SK-MEL-5 (cell line): Measurements from ENCODE around the gene C16orf86. TPM values are rescaled to one million over a fixed set of nuclear protein-coding genes. Genes with fewer than 3 reads are reported as not detected.
"Not testable (repeated sequence)": the region's sequence is repeated elsewhere in the genome, so short reads cannot be mapped to it uniquely, and the experiment has no call there.

Source experiments
- DNase-seq: peaks from one replicate; pipeline ENCODE4 v3.0.0-alpha.2; 2016; ENCODE audit warnings: low read depth, low spot score
- in situ Hi-C: cut with HindIII; loops from 2 replicates; pipeline ENCODE4 v1.10.0; 2016; ENCODE audit warnings: low sequenced_read_pairs, high pct_unique_total_duplicates, low pct_unique_long_range_greater_than_20kb
- total RNA-seq: library from RNA; depleted of rRNA; stranded (reverse); fragments of >200 nt; shearing (Covaris generic); gene quantifications from 2 replicates; pipeline ENCODE4 v1.2.3, GENCODE V29; 2014

Gene C16orf86
- total RNA-seq, 1 experiment from 2014 or later = 0.98 TPM

DNA sequence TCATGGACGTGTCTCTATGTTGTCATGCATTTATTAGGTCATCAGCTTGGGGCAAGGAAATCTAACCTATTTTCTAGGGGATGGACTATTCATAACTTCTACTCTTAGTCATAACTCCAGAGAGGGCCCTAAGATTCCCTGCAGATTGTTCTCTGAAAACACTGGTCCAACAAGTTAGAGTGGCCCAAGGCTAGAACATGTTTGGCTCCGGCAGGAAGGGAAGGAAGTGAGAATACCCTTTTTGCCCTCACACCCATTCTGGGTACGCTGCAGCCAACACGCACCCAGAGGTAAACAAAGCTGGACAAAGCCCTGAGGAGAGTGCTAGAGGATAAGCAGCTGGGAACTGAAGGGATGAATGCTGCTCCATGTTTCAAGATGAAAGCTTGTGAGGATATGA is 9.9 kb downstream of the C16orf86 start:
- in situ Hi-C loops = no loop called here
- DNase-seq = no peak

DNA sequence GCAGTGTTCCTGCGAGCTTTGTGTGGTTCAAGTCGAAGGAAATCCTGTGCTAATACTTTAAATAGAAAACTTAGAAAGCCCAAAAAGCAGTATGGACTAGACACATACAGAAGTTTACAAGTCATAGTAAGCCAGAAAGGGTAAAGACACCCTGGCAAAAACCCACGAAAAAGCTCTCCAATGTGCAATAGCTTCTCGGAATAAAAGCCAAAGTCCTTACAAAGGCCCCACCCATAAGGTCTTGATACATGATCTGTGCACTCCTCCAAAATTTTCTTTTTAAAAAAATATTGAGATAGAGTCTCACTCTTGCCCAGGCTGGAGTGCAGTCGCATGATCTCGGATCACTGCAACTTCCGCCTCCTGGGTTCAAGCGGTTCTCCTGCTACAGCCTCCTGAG is 10.3 kb downstream of the C16orf86 start:
- no peak for DNase-seq
- in situ Hi-C loops = no loop called here

- in situ Hi-C loops = no loop called here
- DNase-seq = no peak
Observed at GRCh38 chr16:67677712-67678111, 11.1 kb downstream of the C16orf86 start.

GRCh38 chr16:67678354-67679023 is 11.9 kb downstream of the C16orf86 start:
- in situ Hi-C loops = no loop called here
- no peak for DNase-seq

GRCh38 chr16:67679935-67680897 is 13.6 kb downstream of the C16orf86 start:
- no peak for DNase-seq
- in situ Hi-C loops = no loop called here

DNA sequence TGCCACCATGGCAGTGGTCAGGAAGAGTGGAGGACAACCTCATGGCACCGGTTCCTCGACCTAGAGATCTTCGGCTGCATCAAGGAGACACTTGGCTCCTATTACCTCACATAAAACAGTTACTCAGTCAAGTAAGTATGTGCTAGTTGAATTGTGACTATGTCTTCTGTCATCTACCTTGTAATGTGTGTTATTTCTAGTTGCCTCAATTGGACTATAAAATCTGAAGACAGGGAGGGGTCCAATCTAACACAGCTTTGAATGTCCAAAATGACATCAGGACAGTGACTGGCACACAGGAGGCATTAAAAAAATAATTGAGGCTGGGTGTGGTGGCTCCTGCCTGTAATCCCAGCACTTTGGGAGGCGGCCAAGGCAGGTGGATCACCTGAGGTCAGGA is 17.2 kb downstream of the C16orf86 start:
- no peak for DNase-seq
- in situ Hi-C loops = no loop called here

DNA sequence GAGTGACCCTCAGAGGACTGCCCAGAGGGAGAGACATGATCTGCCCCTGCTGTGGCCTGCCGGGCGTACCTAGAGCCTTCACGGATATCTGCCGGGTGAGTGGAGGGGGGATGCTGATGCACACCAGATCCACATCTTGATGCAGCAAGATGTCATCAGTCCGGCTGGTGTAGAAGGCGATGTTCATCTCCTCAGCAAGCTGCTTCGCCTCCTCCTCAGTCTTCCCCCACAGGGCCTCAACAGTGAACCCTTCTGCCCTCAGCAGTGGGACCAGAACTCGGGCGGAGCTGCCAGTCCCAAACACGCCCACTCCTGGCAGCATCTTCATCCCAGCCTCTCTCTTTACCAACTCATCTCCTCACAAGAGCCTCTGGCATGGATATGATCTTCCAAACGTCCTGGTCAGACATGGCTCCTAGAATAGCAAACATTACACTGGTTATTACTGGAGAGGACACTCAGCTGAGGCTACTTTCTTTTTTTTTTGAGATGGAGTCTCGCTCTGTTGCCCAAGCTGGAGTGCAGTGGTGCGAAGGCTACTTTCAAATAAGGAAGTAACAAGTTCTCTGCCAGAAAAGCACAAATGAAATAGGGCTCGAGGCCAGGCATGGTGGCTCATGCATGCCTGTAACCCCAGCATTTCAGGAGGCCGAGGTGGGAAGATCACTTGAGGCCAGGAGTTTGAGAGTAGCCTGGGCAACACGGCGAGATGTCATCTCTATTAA is 18.9 kb downstream of the C16orf86 start:
- in situ Hi-C loops = no loop called here

GRCh38 chr16:67693517-67694285 is 27.1 kb downstream of the C16orf86 start:
- in situ Hi-C loops, DNase-seq: not testable (repeated sequence)

More for the DNA sequence above, 18.9 kb downstream of the C16orf86 start:
- no peak for DNase-seq

DNA sequence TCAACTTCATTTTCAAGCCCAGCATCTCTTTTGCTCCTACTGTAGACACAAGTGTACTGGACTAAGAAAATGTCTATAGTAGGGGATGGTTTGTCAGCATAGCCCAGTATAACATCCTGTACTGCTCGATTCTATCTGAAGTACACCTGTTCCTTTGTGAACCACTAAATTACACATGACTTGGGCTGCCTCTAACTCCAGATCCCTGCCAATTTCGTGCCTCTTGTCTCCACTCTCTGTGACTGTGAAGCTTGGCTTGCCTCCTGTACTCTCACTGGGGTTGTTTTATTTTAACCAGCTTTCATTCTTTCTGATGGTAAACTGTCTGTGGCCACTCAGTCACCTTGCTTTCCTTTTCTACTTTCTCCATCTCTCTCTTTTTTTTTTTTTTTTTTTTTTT is 28.0 kb downstream of the C16orf86 start:
- DNase-seq = no peak
- in situ Hi-C loops = no loop called here

DNA sequence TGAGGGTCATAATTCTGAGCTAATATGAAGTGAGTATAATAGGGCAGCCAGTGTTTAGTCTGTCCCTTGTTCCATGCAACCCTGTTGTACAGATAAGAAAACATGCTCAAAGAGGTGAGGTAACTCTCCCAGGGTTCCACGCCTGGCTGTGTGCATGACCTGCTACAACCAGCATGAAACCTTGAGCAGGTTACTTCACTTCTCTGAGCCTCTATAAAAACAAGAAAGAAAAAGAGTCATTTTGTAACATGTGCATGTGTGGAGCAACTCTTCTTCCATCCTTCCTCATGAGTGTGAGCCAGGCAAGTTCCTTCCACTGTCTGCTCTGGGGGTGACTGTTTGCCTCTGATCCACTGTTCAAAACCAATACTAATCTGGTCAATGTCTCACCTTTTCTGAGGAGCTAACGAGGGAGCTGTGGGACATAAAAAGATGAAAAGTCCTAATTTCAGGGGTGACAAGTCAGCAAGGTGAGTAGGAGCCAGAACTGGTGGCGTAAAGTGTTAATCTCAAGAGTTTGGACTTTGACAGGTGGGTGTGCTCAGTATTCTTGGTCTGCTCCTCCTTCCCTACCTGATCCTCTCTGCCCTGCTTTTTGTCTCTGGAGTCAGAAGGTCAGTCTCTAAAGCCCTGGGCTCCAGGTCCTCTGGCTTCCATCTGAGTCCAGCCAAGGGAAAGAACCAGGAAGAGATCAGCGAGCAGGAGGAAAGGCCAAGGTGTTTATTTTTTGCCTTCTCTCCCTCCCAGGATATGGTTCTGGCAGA is 31.0 kb downstream of the C16orf86 start:
- in situ Hi-C loops = no loop called here
- DNase-seq = no peak

DNA sequence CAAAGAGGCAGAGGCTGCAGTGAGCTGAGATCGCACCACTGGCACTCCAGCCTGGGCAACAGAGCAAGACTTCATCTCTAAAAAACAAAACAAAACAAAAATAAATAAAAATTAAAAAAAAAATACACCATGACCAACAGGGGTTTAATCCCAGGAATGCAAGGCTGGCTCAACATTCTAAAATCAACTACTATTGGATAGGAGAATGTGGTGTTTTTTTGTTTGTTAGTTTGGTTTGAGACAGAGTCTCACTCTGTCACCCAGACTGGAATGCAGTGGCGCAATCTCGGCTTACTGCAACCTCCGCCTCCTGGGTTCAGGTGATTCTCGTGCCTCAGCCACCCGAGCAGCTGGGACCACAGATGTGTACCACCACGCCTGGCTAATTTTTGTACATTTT is 32.7 kb downstream of the C16orf86 start:
- in situ Hi-C loops = no loop called here
- no peak for DNase-seq

DNA sequence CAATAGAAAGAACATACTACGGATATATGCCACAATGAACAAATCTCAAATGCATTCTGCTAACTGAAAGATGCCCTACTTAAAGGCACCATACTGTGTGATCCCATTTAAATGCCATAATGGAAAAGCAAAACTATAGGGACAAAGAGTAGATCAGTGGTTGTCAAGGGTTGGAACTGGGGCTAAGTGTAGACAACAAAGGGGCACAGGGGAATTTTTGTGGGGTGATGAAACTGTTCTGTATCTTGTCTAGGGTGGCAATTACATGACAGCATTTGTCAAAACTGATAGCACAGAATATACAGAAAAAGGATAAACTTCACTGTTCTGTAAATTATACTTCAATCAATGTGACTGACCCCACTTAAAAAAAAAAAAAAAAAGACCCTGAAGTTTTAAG is 34.8 kb downstream of the C16orf86 start:
- in situ Hi-C loops = no loop called here
- no peak for DNase-seq

- no peak for DNase-seq
- in situ Hi-C loops = no loop called here
Observed at GRCh38 chr16:67702130-67702529, 35.5 kb downstream of the C16orf86 start.

DNA sequence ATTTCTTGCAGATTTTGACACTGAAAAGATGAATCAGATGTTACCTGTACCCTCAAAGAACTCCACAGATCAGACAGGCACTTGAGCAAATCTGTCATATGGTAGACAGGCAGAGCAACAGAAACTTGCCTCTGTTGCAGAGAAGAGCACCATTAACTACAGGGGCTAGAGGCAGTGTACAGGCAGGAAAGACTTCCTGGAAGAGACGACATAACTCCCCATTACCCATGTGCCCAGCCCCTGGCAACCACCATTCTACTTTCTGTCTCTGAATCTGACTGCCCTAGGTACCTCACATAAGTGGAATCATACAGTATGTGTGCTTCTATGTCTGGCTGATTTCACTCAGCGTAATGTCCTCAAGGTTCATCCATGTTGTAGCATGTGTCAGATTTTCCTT is 37.0 kb downstream of the C16orf86 start:
- DNase-seq = no peak
- in situ Hi-C loops = no loop called here

DNA sequence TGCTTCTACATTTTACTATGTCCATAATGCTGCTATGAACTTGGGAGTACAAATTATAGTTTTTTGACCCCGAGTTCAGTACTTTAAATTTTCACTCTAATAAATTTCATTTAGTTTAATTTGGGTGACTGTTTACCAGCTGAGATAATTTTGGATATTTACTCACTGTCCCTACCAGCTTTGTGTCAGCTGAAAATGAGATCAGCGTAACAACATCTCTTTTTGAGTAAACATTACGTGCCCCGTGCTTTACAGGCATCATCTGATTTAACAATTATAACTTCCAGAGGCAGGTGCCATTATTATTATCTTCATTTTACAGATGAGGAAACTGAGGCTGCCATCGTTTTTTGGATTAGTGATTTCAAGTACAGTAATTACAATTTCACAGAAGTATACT is 37.5 kb downstream of the C16orf86 start:
- no peak for DNase-seq
- in situ Hi-C loops = no loop called here

DNA sequence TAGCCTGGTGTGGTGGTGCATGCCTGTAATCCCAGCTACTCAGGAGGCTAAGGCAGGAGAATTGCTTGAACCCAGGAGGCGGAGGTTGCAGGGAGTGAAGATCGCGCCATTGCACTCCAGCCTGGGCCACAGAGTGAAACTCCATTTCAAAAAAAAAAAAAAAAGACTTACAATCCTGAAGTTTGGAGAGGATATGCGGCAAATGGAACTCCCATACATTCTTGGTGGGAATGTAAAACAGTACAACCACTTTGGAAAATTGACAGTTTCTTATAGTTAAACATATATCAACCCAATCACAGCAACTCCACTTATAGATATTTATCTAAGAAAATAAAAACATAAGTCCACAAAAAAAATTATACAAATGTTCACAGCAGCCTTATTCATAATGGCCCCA is 40.6 kb downstream of the C16orf86 start:
- DNase-seq = no peak
- in situ Hi-C loops = no loop called here

GRCh38 chr16:67707790-67708189 is 41.2 kb downstream of the C16orf86 start:
- no peak for DNase-seq
- in situ Hi-C loops = no loop called here
